Measurements from ENCODE around the gene SLIT3. TPM values are rescaled to one million over a fixed set of nuclear protein-coding genes. Genes with fewer than 3 reads are reported as not detected.

SLIT3 gene
- polyA plus RNA-seq, 3 donors, result 49.7 to 63.8 (median 49.7) TPM

- DNase-seq (ENCODE audit: extremely low read depth in 1 of 11, low read depth in 9 of 11, low spot score in 4 of 11), result no peak
Observed at GRCh38 chr5:169036079-169036805, 264.7 kb downstream of the SLIT3 start.

DNA sequence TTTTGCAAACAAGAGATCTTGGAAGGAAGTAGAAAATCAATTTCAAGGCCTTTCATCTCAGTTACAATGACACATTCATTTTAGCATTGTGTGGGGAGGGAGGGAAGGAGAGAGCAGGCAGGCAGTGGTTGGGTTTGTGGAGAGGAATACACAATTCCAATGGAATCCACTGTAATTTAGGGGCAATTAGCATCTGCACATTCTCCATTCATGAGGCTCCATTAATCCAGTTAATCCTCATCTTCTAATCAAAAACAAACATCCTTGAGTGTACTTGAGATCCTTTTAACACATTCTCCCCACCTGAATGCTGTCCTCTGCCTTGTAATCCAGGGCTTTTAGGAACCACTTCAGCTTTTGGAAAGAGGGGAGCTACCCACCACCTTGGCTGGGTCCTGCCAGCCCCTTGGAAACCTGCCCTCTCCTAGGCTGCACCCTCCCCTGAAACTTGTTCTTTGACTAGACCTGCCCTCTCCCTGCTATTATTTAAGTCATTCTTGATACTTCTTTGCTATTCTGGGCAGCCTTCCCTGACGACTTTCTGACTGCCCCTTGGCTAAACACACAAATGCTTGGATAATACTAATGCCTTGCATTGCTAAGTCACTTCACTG lies 271.2 kb downstream of the SLIT3 start:
- DNase-seq (ENCODE audit: extremely low read depth in 1 of 11, low read depth in 9 of 11, low spot score in 4 of 11), result no peak

GRCh38 chr5:169029037-169029436 lies 271.9 kb downstream of the SLIT3 start:
- no peak for DNase-seq (ENCODE audit: extremely low read depth in 1 of 11, low read depth in 9 of 11, low spot score in 4 of 11)

GRCh38 chr5:169027501-169028061 lies 273.4 kb downstream of the SLIT3 start:
- DNase-seq (ENCODE audit: extremely low read depth in 1 of 11, low read depth in 9 of 11, low spot score in 4 of 11), result no peak

GRCh38 chr5:169025491-169025890 lies 275.4 kb downstream of the SLIT3 start:
- DNase-seq (ENCODE audit: extremely low read depth in 1 of 11, low read depth in 9 of 11, low spot score in 4 of 11), result no peak

DNA sequence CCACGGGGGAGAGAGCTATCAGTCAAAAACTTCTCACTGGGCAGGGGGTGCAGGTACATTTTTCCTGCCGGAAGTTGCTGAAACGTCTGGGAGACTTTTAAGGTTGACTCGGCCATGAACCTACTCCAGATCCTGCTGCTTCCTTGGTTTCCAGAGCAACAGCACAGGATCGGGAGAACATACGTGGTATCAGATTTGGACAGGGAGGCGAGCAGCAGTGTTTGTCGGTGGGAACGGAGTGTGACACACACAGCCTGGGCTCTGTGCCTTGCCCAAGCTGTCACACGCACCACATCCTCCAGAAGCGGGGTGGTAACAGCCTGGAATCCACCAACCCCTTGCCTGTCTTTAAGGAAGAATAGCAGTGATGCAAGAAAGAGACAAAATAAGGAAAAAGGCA lies 276.5 kb downstream of the SLIT3 start:
- no peak for DNase-seq (ENCODE audit: extremely low read depth in 1 of 11, low read depth in 9 of 11, low spot score in 4 of 11)

DNA sequence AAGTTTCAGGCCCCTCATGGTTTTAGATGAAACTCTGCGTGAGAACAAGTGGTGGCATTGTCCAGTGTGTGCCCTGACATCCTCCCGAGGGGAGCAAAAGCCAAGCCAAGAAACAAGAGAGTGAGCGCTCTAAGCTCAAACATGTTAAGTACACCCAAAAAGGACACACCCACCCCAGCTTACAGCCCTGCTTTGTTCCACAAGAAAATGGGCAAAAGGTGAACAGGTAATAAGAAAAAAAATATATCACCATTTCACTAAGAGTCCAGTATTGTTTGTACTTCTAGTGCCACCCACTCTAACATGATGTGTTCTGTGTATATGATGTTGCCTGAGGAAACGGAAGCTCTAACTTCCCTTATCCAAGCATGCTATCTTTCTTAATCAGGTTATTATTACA lies 278.2 kb downstream of the SLIT3 start:
- DNase-seq (ENCODE audit: extremely low read depth in 1 of 11, low read depth in 9 of 11, low spot score in 4 of 11), result no peak

GRCh38 chr5:169020102-169020501 lies 280.8 kb downstream of the SLIT3 start:
- DNase-seq (ENCODE audit: extremely low read depth in 1 of 11, low read depth in 9 of 11, low spot score in 4 of 11), result no peak

DNA sequence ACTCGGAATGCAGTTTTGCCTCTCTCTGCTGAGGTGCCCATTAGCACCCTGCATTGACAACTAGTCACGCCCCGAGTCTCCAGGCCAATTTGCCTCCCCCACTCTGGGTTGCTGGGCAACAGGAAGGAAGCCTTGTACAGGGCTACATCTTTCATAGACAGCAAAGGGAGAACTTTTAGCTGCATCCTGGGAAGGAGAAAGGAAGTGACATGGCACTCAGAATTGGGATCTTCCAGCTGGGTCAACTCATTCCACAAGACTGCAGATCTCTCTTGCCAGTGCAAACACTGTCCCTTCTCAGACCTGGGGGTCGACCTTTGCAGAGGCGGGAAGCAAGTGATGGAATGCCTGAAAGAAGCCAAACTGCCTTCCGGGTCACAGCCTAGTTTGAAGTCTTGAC lies 282.0 kb downstream of the SLIT3 start:
- no peak for DNase-seq (ENCODE audit: extremely low read depth in 1 of 11, low read depth in 9 of 11, low spot score in 4 of 11)

DNA sequence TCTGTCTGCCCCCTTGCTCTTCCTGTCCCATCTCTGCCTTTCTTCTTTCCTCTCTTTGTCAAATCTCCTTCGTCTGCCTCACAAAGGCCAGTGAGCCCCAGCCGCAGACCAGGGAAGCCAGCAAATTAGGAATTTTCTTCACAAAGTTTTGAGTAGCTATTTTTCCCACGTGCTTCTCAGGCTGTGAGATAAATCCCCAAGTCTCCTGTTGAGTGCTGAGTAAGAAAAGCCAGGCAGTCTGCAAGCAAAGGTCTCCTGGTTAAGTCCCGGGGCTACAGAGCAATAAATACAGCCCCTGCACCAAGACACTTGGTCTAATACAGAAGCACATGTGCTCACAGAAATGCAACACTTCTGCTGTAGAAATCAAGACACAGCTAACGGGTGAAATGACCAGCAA lies 284.9 kb downstream of the SLIT3 start:
- DNase-seq (ENCODE audit: extremely low read depth in 1 of 11, low read depth in 9 of 11, low spot score in 4 of 11), result no peak

DNA sequence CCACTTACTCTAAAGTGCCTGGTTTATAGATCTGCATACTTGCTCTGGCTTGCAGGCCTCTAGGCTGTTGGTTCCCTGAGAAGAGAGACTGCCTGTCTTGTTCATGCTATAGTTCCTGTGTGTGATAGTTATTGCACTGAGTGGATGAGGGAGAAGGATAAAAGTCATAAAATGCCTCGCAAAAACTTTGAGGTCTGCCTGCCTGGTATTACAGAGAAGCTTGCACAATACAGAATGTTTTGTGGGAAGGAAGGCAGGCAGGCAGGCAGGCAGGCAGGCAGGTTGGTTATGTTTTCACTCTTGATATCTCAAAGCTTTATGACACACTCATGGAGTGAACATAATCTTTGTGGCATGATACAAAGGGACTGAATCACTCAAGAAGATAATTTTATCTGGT lies 287.1 kb downstream of the SLIT3 start:
- no peak for DNase-seq (ENCODE audit: extremely low read depth in 1 of 11, low read depth in 9 of 11, low spot score in 4 of 11)

DNA sequence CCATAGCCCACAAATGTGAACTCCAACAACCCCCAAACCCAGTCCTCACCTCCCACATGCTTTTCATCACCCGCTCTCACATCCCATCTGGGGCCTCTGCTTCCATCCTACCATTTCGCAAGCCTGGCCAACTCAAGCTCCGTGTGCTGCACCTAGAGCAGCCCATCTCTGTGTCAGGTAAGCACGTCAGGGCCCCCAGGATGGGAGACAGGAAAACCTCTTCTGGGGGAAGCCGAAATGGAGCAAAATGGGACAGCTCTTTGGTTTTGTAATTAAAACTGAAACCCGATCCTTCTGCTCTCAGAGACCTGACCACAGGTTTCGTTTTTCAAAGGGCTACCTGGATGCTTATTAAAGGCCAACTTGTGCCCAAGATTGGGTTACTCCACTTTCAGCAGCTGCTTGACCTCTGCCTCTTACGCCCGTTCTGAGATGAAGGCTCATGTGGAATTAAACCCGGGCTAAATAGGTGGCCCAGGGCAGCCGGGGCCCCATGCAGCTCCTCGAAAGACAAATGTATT lies 287.7 kb downstream of the SLIT3 start:
- no peak for DNase-seq (ENCODE audit: extremely low read depth in 1 of 11, low read depth in 9 of 11, low spot score in 4 of 11)

DNA sequence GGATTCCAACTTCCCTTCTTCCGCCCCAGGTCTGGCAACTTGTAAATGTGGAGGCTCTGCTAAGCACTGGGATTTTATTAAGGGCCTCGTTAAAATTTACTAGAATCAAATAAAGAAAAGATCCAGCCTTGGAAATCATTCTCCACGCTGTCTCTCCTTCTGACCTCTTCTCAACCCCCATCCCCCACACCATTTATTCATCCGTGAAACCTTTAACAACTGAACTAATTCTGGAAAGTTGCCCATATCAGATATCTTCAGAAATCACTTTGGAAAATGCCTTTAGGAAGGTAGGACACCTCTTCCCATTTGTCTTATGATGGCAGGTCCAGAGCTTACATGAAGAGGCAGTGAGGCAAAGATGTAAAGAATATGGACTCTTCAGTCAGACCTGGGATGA lies 288.5 kb downstream of the SLIT3 start:
- DNase-seq (ENCODE audit: extremely low read depth in 1 of 11, low read depth in 9 of 11, low spot score in 4 of 11), result peak in 1 of 11 donors; percentile 65

DNA sequence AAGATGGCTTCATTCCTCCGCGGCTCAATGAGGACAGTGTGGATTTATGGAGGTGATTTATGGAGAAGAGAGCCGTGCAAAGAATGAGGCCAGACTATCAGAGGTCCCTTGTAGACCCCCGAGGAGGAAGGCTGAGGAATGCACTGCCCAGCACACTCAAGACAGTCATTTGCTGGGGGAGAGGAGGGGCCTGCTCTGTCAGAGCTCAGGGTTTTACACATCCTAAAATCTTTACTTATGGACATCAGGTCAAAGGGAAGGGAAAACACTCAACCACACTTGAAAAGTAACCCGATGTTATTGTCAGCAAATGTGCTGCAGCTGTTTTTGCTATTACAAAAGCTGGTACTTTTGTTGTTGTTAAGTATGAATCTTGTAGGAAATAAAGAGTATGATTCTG lies 289.5 kb downstream of the SLIT3 start:
- DNase-seq (ENCODE audit: extremely low read depth in 1 of 11, low read depth in 9 of 11, low spot score in 4 of 11), result no peak

GRCh38 chr5:169011009-169011408 lies 289.9 kb downstream of the SLIT3 start:
- DNase-seq (ENCODE audit: extremely low read depth in 1 of 11, low read depth in 9 of 11, low spot score in 4 of 11), result no peak

DNA sequence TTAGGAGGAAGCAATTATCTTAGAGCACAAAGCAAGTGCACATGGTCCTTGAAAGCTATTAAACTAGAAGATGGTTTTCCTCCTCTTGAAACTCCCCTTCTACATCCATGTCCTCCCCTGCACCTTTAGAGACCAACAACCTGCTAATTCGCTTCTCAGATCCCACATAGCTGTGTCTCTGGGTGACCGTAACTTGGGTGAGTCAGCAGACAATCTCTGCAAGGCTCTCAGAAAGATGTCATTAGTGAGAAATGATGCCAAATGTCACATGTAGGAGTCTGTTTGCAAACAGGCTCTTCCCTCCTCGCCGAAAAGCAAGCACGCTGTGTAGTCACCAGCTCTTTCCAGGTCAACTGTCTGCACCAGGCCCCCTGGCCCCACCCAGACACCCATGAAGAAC lies 291.8 kb downstream of the SLIT3 start:
- no peak for DNase-seq (ENCODE audit: extremely low read depth in 1 of 11, low read depth in 9 of 11, low spot score in 4 of 11)

DNA sequence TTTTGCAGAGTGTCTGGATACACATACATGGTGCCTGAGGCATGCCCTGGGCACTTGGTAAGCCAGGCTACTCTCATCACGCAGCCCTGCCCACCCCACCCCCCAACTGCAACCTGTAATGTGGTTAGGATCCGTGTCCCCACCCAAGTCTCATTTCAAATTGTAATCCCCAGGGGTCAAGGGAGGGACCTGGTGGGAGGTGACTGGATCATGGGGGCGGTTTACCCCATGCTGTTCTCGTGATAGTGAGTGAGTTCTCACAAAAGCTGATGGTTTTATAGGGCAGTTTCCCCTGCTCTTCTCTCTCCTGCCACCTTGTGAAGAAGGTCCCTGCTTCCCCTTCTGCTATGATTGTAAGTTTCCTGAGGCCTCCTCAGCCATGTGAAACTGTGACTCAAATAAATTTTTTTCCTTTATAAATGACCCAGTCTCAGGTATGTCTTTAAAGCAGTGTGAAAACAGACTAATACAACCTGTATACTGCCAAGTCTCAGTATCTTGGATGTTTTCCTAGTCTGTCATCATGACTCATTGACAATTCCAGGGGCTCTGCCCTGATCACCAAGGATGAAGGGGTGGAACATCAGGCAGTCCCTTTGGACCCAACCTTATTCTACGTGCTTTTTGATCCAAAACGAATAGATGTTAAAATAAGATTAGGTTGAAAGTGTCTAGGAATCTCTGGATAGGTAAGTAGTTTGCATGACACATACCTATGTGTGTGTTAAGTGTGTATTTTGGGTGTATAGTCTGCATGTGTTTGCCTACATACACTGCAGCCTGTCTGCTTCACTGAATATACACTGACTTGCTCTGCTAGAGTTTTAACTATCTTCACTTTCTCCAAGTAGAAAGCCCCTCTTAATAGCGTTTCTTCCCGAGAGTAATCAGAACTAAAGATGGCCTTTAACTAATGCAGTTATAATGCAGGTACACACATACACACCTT lies 293.8 kb downstream of the SLIT3 start:
- DNase-seq (ENCODE audit: extremely low read depth in 1 of 11, low read depth in 9 of 11, low spot score in 4 of 11), result no peak

DNA sequence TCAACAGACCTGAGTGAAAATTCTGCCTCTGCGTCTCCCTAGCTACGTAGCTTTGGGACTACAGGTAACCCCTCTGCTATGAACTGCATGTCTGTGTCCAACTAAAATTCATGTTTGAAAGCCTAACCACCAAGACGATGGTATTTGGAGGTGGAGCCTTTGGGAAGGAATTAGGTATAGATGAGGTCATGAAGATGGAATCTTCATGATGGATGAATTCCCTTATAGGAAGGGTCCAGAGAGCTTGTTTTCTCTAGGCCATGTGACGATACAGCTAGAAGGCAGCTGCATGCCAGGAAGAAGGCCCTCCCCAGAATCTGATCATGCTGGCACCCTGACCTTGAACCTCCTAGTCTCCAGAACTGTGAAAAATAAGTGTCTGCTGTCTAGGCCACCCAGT lies 296.4 kb downstream of the SLIT3 start:
- DNase-seq (ENCODE audit: extremely low read depth in 1 of 11, low read depth in 9 of 11, low spot score in 4 of 11), result no peak

- DNase-seq (ENCODE audit: extremely low read depth in 1 of 11, low read depth in 9 of 11, low spot score in 4 of 11), result no peak
Observed at GRCh38 chr5:169003721-169004541, 297.0 kb downstream of the SLIT3 start.
